Activated CD8-positive, alpha-beta memory T cell treated with anti-CD3 and anti-CD28 coated beads for 4 hours (primary cell): ENCODE results near the gene TAF6.
"Not testable (repeated sequence)": the region's sequence is repeated elsewhere in the genome, so short reads cannot be mapped to it uniquely, and the experiment has no call there.

Experiments
- DNase-seq, 2 donors: peaks; one replicate each; pipeline ENCODE4 v3.0.0-alpha.2; 2020; ENCODE audit warnings: low read depth in 2 of 2

Gene TAF6

GRCh38 chr7:100152937-100153666 lies 33.9 kb upstream of the TAF6 start:
- DNase-seq = no peak

GRCh38 chr7:100152404-100152803 lies 33.2 kb upstream of the TAF6 start:
- no peak for DNase-seq

- DNase-seq = peak; percentile 95 to 97
These were observed 29.6 kb upstream of the TAF6 start, which contains the start of gene LAMTOR4 for GRCh38 chr7:100148559-100149328. TSS of gene LAMTOR4 (plus strand) at chr7:100148918. CDS start at chr7:100148973, 55 bp downstream.

GRCh38 chr7:100148225-100148558 lies 29.0 kb upstream of the TAF6 start:
- no peak for DNase-seq

- no peak for DNase-seq
These were observed 28.1 kb upstream of the TAF6 start for GRCh38 chr7:100147278-100147677.

GRCh38 chr7:100146350-100146749 lies 27.2 kb upstream of the TAF6 start:
- DNase-seq = not testable (repeated sequence)

- no peak for DNase-seq
These were observed 23.3 kb upstream of the TAF6 start for GRCh38 chr7:100142461-100142860.

GRCh38 chr7:100141555-100141949 lies 22.4 kb upstream of the TAF6 start:
- no peak for DNase-seq

- DNase-seq = no peak
These were observed 18.9 kb upstream of the TAF6 start for GRCh38 chr7:100137851-100138760.

GRCh38 chr7:100132697-100133151 lies 13.6 kb upstream of the TAF6 start:
- DNase-seq = peak in 1 of 2 donors; percentile 47

- DNase-seq = no peak
These were observed 13.0 kb upstream of the TAF6 start for GRCh38 chr7:100132126-100132525.

GRCh38 chr7:100130608-100131453 lies 11.7 kb upstream of the TAF6 start:
- peak; percentile 59 to 74 for DNase-seq

GRCh38 chr7:100130220-100130607 lies 11.1 kb upstream of the TAF6 start:
- not testable (repeated sequence) for DNase-seq

- no peak for DNase-seq
These were observed 9.4 kb upstream of the TAF6 start for GRCh38 chr7:100128637-100128963.

GRCh38 chr7:100127866-100128636 lies 8.9 kb upstream of the TAF6 start:
- no peak for DNase-seq

- peak; percentile 80 to 81 for DNase-seq
These were observed 8.0 kb upstream of the TAF6 start, which contains the start of gene MBLAC1 for GRCh38 chr7:100126931-100127865. TSS of gene MBLAC1 (plus strand) at chr7:100126967. CDS start at chr7:100127396, 429 bp downstream.

GRCh38 chr7:100126239-100126930 lies 7.2 kb upstream of the TAF6 start:
- DNase-seq = no peak
